NCI-H2227 treated with DMSO at 0.1 percent for 48 hours (cell line): ENCODE results near the gene ATP11B.
"Not testable (repeated sequence)": the region's sequence is repeated elsewhere in the genome, so short reads cannot be mapped to it uniquely, and the experiment has no call there.

Experiments used
- DNase-seq: peaks from one replicate; lab custom pipeline; 2025; lab: John Stamatoyannopoulos, UW

ATP11B gene

GRCh38 chr3:182795389-182795782 lies 2.1 kb downstream of the ATP11B start:
- DNase-seq, result no peak

DNA sequence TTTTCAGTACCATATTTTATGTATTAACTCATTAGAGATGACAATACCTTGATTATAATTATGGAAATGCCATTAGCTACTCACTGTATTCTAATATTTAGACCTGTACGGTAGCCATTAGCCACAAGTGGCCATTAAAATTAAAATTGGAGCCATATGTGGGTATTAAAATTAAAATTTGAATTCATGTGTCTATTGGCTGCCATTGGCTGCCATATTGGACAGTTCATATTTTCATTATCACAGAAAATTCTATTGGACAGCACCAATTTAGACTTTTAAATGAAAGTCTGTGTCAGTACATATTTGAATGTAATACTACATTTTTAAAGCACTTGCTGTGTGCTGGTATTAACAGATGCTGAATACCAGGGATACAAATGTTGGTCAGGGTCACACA lies 3.0 kb downstream of the ATP11B start:
- no peak for DNase-seq

- DNase-seq, result no peak
Measured at GRCh38 chr3:182797876-182798275, 4.6 kb downstream of the ATP11B start.

DNA sequence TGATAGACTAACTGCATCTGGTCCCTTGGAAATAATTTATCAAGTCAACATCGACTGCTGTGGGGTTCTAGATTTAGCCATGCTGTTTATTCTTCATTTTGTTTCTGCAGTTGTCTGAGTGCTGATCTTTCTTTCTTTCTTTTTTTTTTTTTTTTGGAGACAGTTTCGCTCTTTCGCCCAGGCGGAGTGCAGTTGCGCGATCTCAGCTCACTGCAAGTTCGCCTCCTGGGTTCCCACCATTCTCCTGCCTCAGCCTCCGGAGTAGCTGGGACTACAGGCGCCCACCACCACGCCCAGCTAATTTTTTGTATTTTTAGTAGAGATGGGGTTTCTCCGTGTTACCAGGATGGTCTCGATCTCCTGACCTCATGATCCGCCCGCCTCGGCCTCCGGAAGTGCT lies 5.8 kb downstream of the ATP11B start:
- not testable (repeated sequence) for DNase-seq

DNA sequence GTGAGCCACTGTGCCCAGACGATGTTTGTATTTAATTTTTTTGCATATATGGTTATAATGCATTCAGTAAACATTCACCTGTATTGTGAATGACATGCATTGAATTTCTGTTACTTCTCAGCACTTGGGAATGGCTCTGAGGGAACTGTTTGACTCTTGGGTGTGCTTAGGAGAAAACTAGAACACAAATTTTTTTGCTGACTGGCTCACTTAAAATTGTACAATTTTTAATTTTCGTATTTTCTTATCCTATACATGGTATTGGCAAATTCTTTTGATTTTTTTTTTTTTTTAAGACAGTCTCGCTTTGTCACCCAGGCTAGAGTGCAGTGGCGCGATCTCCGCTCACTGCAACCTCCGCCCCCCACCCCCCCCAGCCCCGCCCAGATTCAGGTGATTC lies 7.2 kb downstream of the ATP11B start:
- no peak for DNase-seq

DNA sequence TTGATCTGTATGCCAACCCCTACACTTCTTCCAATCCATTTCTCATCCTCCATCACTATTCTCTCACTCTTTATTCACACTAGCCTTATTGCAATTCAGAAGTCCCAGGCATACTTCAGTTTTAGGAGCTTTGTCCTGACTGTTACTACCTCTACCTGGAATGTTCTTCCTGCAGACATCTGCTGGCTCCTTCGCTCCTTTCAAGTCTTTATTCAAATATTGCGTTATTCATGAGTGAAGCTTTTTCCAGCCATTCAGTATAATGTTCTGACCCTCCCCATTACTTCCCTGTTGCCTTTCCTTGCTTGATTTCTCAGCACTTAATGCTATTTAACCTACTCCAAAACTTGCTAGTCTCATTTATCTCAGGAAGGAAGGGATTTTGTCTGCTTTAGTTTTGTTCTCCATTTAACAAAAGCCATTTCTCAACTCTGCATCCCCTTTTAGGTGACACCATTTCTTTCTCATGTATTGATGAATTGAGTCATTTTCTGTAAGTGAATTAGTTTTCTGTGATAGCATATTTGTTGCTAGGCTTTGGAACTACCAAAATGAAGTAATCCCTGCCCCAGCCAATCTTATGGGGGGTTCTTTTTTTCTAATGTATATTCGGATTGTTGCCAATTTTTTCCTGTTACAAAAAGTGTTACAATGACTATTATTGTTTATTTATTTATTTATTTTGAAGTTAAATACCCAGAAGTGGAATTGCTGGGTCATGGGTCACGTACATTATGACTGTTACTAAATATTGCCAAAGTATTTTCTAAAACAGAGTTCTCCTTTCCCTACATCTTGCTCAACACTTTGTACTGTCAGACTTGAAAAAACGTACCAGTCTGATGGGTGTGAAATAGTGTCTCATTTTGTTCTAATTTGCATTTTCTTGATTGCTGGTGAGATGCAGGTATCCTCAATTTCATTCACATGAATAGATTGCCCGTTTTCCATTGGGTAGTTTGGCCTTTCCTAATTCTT lies 9.4 kb downstream of the ATP11B start:
- no peak for DNase-seq

- DNase-seq, result no peak
Measured at GRCh38 chr3:182803596-182803995, 10.3 kb downstream of the ATP11B start.

DNA sequence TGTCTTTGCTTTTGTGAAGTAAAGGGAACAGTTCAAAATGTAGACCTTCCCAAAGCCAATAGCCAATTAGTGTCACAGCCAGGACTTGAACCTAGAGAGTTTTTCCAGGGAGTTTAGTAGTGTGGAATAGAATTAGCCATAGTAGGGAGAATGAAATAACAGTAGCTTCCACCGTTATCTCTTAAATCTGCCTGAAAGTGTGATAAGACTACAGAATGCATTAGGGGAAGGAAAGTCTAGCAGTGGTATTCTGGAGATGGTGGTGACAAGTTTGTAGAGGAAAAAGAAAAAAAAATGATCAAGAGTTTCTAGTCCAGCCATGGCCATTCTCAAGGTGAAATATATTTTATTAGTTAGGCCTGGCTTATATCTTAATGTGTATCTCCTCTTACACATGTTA lies 13.8 kb downstream of the ATP11B start:
- DNase-seq, result no peak

GRCh38 chr3:182808041-182808770 lies 14.9 kb downstream of the ATP11B start:
- no peak for DNase-seq

GRCh38 chr3:182809531-182809930 lies 16.2 kb downstream of the ATP11B start:
- no peak for DNase-seq

- no peak for DNase-seq
Measured at GRCh38 chr3:182810574-182811268, 17.4 kb downstream of the ATP11B start.

DNA sequence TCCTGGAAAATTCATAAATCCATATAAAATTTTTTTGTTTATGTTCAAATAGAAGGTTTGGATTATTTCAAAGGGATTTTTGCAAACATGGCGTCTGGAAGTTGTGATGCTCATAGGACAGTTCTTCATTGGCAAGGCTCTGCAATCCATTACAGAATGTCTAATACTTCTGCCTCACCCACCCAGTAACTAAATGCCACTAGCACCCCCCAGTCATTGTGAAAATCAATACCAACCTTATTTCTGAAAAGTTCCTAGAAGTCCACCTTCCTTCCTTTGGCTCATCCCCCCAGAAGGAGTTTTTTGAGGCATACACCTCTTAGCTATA lies 17.9 kb downstream of the ATP11B start:
- no peak for DNase-seq

DNA sequence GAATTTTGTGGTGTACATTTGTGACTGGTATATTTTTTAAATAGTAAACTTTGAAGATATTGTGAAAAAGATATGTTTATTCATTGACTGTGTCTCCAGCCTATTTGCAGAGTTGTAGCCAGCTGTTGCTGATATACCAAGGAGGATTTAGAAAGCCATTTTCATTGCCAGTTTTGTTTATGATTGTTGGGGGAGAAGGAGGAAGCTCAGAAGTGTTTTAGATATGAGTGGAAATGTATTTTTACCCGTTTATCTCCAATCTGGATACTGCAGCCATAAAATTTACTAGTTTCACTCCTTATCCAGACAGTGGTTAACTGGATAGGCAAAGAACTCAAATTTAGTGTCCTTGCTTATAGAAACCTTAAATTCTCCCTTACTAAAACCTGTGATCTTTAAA lies 18.8 kb downstream of the ATP11B start:
- no peak for DNase-seq

- DNase-seq, result no peak
Measured at GRCh38 chr3:182814419-182815062, 21.2 kb downstream of the ATP11B start.

DNA sequence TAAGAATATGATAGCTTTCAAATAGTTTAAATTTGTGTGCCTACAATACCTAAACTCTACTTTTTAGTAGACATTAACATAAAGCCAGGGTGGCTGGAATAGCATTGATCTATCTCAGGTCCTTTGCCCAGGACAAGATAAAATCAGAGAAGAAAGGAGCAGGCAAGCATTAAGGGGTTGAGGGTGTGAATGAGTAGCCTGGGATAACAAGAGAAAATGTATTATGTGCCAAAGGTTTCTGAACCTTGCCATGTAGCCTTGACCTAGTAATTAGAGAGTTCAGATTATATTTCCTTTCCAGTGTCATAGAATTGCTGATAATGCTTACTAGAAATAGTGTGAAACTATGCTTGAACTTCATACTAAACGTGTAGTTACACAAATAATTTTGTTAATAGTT lies 22.9 kb downstream of the ATP11B start:
- DNase-seq, result no peak

- DNase-seq, result no peak
Measured at GRCh38 chr3:182818296-182818978, 25.1 kb downstream of the ATP11B start.

DNA sequence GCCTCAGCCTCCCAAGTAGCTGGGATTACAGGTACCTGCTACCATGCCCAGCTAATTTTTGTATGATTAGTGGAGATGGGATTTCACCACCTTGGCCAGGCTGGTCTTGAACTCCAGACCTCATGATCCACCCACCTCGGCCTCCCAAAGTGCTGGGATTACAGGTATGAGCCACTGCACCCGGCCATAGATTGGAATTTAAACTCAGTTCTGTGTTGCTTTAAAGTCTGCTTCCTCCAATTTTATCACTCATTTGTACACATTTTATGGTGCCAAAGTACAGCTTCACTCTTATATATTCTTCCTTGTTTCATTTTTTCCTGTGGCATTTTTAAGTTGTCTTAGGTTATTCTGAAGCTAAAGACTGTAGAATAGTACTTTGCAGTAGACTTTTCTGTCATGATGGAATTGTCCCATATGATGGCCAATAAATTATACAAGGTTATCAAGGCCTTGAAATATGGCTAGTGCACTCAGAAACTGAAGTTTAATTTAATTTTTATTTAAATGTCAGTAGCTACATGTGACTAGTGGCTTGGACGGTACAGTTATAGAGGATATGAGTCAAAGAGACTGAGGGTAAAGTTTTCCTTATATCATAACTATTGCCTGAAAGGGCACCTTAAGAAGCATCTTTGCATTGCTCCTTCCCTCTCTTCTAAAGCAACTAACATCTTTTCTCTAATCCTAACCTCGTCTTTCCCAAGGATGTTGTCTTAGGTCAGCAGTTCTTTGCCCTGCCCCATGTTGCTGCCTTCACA lies 28.1 kb downstream of the ATP11B start:
- no peak for DNase-seq

GRCh38 chr3:182822260-182822659 lies 29.0 kb downstream of the ATP11B start:
- DNase-seq, result not testable (repeated sequence)

DNA sequence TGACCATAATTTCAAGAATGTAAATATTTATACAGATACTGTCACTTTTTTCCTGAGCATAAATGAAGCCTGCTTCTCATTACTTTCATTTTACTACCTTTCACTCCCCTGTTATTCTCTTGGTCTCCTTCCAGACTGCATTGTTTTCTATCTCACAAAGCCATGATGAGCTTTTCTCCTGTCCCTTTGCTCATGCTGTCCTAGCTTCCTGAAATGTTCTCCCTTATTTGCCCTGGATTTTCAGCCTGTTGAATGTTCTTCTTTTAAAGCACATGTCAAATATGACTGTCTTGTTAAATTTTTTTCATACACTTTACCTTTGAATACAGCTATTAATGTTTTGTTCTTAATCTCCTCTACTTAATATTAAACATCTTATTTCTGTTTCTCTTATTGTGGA lies 31.7 kb downstream of the ATP11B start:
- no peak for DNase-seq

DNA sequence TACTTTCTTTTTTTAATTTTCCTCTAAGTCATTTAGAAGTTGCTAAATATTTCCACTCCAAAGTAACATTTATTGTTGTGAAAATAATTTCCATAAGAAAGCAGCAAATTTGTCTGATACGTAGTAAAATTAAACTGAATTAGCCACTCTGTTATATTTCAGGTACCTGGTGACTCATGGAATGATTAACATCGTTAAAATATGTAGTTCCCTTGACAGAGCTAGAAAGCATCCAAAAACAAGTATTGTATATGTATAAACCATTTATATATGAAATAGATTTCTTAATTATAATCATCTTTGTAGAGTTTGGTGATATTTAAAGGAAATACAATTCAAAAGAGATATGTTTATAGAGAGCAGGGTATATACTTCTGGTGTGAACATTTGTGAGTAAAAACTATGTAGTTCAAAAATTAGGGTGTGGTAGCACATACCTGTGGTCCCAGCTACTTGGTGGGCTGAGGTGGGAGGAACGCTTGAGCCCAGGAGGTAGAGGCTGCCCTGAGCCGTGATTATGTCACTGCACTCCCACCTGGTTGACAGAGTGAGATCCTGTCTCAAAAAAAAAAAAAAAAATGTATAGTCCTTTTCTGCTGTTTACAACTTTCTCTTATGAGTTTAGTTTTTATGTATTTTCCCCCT lies 36.6 kb downstream of the ATP11B start:
- no peak for DNase-seq
